Measurements from ENCODE around the gene TRAPPC2L. TPM values are rescaled to one million over a fixed set of nuclear protein-coding genes. Genes with fewer than 3 reads are reported as not detected.

TRAPPC2L gene
- total and polyA plus RNA-seq, 2 donors from 2014 or later, result 48.3 to 155 TPM

DNA sequence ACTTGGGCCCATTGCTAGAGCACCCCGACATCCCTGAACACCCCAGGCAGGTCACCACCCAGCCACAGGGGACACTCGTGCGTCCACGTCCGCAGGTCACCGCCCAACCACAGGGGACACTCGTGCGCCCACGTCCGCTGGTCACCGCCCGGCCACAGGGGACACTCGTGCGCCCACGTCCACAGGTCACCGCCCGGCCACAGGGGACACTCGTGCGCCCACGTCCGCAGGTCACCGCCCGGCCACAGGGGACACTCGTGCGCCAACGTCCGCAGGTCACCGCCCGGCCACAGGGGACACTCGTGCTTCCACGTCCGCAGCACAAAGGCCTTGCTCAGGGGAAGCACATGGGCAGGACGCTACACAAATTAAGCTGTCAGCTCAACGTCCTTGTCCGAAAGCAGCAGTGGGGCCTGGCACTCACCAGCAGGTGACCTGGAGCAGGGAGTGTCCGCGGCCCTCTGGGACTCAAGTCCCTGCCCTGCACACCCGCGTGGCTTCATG, 17.8 kb upstream of the TRAPPC2L start:
- DNase-seq, result no peak
- no peaks in the 10 kb centered on the region for H3K4me1 ChIP-seq (ENCODE audit: control insufficient read depth in 2 of 3, insufficient read depth in 2 of 3, low read depth in 1 of 3, low read length in 3 of 3)
- no peak overlapping the region for H3K4me3 ChIP-seq (ENCODE audit: low read length in 3 of 3)
- TF ChIP-seq, protein P1, sequence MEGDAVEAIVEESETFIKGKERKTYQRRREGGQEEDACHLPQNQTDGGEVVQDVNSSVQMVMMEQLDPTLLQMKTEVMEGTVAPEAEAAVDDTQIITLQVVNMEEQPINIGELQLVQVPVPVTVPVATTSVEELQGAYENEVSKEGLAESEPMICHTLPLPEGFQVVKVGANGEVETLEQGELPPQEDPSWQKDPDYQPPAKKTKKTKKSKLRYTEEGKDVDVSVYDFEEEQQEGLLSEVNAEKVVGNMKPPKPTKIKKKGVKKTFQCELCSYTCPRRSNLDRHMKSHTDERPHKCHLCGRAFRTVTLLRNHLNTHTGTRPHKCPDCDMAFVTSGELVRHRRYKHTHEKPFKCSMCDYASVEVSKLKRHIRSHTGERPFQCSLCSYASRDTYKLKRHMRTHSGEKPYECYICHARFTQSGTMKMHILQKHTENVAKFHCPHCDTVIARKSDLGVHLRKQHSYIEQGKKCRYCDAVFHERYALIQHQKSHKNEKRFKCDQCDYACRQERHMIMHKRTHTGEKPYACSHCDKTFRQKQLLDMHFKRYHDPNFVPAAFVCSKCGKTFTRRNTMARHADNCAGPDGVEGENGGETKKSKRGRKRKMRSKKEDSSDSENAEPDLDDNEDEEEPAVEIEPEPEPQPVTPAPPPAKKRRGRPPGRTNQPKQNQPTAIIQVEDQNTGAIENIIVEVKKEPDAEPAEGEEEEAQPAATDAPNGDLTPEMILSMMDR (IDR thresholded peaks at IDR 0.05; ENCODE audit: borderline replicate concordance, extremely low read depth, insufficient read depth), result no peak
- peaks cover 0 to 12% (median 5%) of the 10 kb centered on the region in 3 donors for H3K36me3 ChIP-seq (ENCODE audit: control insufficient read depth in 2 of 3, insufficient read depth in 3 of 3, low read length in 3 of 3)
- H3K9me3 ChIP-seq (ENCODE audit: control insufficient read depth in 2 of 3, insufficient read depth in 1 of 3, low read length in 3 of 3), result no peaks in the 10 kb centered on the region
- intact Hi-C loops (cut with DNase I), result no loop called here
- FAIRE-seq, result no peak
- H3K27me3 ChIP-seq (ENCODE audit: control insufficient read depth, insufficient read depth, low read length), result no peaks in the 10 kb centered on the region
- H3K9ac ChIP-seq (ENCODE audit: low read length in 3 of 3), result no peak overlapping the region
- H3K27ac ChIP-seq (ENCODE audit: low read depth in 2 of 2, low read length in 2 of 2), result no peak overlapping the region

DNA sequence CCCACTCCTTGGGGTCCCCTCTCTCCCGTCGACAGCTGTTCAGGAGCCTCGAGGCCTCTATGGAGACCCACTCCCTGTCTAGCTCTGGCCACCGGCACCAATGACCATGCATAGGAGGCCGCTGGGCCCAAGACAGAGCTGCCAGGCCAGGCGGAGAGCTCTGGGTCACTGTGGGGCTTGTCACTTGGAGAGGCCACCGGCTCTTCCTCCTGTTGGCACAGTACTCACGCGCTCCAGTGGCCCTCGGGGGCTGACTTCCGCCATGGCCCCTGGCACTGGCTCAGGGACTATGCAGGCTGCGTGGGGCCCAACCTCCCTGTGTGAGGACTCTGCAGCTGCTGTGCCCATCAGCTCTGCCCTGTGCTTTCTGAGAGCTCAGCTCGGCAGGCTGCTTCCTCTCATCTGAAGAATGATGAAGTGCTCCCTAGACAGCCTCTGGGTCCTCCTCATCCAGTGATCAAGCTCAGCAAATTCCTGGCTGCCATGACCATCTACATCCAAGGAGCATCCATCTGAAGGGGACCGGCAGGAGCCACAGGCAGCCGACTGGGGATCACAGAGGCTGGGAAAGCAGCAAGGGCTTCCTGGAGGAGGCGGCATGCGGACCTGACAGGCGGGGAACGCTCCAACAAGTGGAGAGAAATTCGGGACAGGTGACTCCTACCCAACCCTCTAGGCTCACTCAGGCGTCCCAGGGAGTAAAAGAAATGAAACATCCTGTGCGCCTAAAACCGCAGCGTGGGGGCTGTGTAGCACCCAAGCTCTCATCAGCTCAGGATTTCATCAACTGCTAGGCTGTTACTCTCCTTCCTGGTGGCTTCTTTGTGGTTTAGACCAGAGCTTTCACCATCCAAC, 17.0 kb upstream of the TRAPPC2L start:
- FAIRE-seq (no peak), DNase-seq (no peak)
- no peak overlapping the region for H3K27ac ChIP-seq (ENCODE audit: low read depth in 2 of 2, low read length in 2 of 2)
- no peak overlapping the region for H3K4me3 ChIP-seq (ENCODE audit: low read length in 3 of 3)
- no peaks in the 10 kb centered on the region for H3K27me3 ChIP-seq (ENCODE audit: control insufficient read depth, insufficient read depth, low read length)
- H3K9me3 ChIP-seq (ENCODE audit: control insufficient read depth in 2 of 3, insufficient read depth in 1 of 3, low read length in 3 of 3), result no peaks in the 10 kb centered on the region
- no peaks in the 10 kb centered on the region for H3K4me1 ChIP-seq (ENCODE audit: control insufficient read depth in 2 of 3, insufficient read depth in 2 of 3, low read depth in 1 of 3, low read length in 3 of 3)
- H3K36me3 ChIP-seq (ENCODE audit: control insufficient read depth in 2 of 3, insufficient read depth in 3 of 3, low read length in 3 of 3), result peaks cover 0 to 12% (median 4%) of the 10 kb centered on the region in 3 donors
- H3K9ac ChIP-seq (ENCODE audit: low read length in 3 of 3), result no peak overlapping the region
- TF ChIP-seq, protein P1 (IDR thresholded peaks at IDR 0.05; ENCODE audit: borderline replicate concordance, extremely low read depth, insufficient read depth), result no peak
- intact Hi-C loops (cut with DNase I), result no loop called here

DNA sequence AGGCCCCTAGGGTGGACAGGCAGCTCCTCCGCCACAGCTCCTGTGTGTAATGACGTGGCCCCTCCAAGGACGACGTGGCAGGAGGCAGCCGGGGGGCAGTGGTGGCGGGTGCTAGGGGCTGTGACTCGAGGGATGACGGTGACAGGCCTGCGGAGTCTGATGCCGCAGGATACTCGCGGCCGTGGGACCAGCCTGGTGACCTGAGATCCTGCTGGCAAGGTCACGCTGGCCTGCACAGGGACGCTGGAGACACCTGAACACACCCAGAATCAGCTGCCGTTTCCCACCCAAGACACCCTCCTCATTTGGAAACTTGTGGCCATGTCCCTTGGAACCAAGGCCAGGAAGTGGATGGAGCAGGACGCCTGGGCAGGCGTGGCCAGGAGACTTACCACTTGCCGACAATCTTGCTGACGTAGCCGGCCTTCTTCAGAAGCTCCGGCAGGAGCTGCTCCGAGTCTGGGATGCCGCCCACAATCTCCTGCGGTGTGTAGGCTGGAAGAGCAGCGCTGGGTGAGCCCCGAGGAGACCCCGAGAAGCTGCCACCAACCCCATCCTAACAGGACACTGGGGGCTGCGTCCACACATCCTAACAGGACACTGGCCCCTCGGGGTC, 16.2 kb upstream of the TRAPPC2L start:
- Histone ChIP-seq H3K4me1 (ENCODE audit: control insufficient read depth in 2 of 3, insufficient read depth in 2 of 3, low read depth in 1 of 3, low read length in 3 of 3) (no peaks in the 10 kb centered on the region), H3K36me3 (ENCODE audit: control insufficient read depth in 2 of 3, insufficient read depth in 3 of 3, low read length in 3 of 3) (peaks cover 0 to 12% (median 0%) of the 10 kb centered on the region in 3 donors), H3K27me3 (ENCODE audit: control insufficient read depth, insufficient read depth, low read length) (no peaks in the 10 kb centered on the region), H3K9me3 (ENCODE audit: control insufficient read depth in 2 of 3, insufficient read depth in 1 of 3, low read length in 3 of 3) (no peaks in the 10 kb centered on the region), H3K27ac (ENCODE audit: low read depth in 2 of 2, low read length in 2 of 2) (no peak overlapping the region), H3K9ac (ENCODE audit: low read length in 3 of 3) (no peak overlapping the region), H3K4me3 (ENCODE audit: low read length in 3 of 3) (no peak overlapping the region)
- DNase-seq (no peak), FAIRE-seq (no peak)
- intact Hi-C loops (cut with DNase I), result no loop called here
- TF ChIP-seq, protein P1 (IDR thresholded peaks at IDR 0.05; ENCODE audit: borderline replicate concordance, extremely low read depth, insufficient read depth), result no peak
